HG03432 (cell line): ENCODE data around the gene SCGB3A2.

Source experiments
- ATAC-seq: cut with Tn5 transposase; IDR thresholded peaks from one replicate; pipeline ENCODE4 v1.9.1; 2021; ENCODE audit warnings: mild to moderate bottlenecking, moderate library complexity; ENCODE audit not compliant: unreplicated experiment

SCGB3A2 gene

GRCh38 chr5:147901599-147902039, 23.1 kb downstream of the SCGB3A2 start:
- ATAC-seq: no peak

GRCh38 chr5:147902609-147903115, 24.2 kb downstream of the SCGB3A2 start:
- ATAC-seq: no peak

GRCh38 chr5:147904110-147904509, 25.6 kb downstream of the SCGB3A2 start:
- no peak for ATAC-seq

GRCh38 chr5:147906326-147907095, 28.0 kb downstream of the SCGB3A2 start, which contains the start of gene C5orf46:
TSS of gene C5orf46 (minus strand) at chr5:147906538. CDS start at chr5:147906501, 37 bp downstream.
- ATAC-seq: no peak

- ATAC-seq: no peak
Observed at GRCh38 chr5:147911427-147911826, 32.9 kb downstream of the SCGB3A2 start.

GRCh38 chr5:147912011-147912410, 33.5 kb downstream of the SCGB3A2 start:
- no peak for ATAC-seq

- no peak for ATAC-seq
Observed at GRCh38 chr5:147913786-147914185, 35.3 kb downstream of the SCGB3A2 start.

- ATAC-seq: no peak
Observed at GRCh38 chr5:147918101-147918685, 39.7 kb downstream of the SCGB3A2 start.

- ATAC-seq: no peak
Observed at GRCh38 chr5:147918899-147919298, 40.4 kb downstream of the SCGB3A2 start.

GRCh38 chr5:147920420-147921030, 42.0 kb downstream of the SCGB3A2 start:
- no peak for ATAC-seq

- no peak for ATAC-seq
Observed at GRCh38 chr5:147921136-147921535, 42.6 kb downstream of the SCGB3A2 start.

GRCh38 chr5:147925020-147925419, 46.5 kb downstream of the SCGB3A2 start:
- ATAC-seq: no peak

- no peak for ATAC-seq
Observed at GRCh38 chr5:147927901-147928300, 49.4 kb downstream of the SCGB3A2 start.

- peak; percentile 81 for ATAC-seq
Observed at GRCh38 chr5:147930769-147931168, 52.3 kb downstream of the SCGB3A2 start.
